ENCODE data around the gene SERTAD1.
"Not testable (repeated sequence)": the region's sequence is repeated elsewhere in the genome, so short reads cannot be mapped to it uniquely, and the experiment has no call there.

The SERTAD1 gene

GRCh38 chr19:40425450-40426287 lies at the start of gene SERTAD1:
TSS of gene SERTAD1 (minus strand) at chr19:40425992. CDS start at chr19:40423546, 2,446 bp downstream.
- peak; percentile 99 for DNase-seq

- no peak for DNase-seq
These were observed 48.9 kb upstream of the SERTAD1 start for GRCh38 chr19:40474737-40475136.

- no peak for DNase-seq
These were observed 46.7 kb upstream of the SERTAD1 start for GRCh38 chr19:40472516-40472915.

GRCh38 chr19:40471111-40471510 lies 45.3 kb upstream of the SERTAD1 start:
- no peak for DNase-seq

GRCh38 chr19:40469011-40469410 lies 43.2 kb upstream of the SERTAD1 start:
- DNase-seq, result no peak

- no peak for DNase-seq
These were observed 41.4 kb upstream of the SERTAD1 start, which contains the start of gene SPTBN4 for GRCh38 chr19:40466985-40467734. TSS of gene SPTBN4 (plus strand) at chr19:40467001. CDS start at chr19:40472622, 5,621 bp downstream.

- peak in 1 of 2 experiments; percentile 8 for DNase-seq
These were observed 40.6 kb upstream of the SERTAD1 start for GRCh38 chr19:40466219-40466984.

DNA sequence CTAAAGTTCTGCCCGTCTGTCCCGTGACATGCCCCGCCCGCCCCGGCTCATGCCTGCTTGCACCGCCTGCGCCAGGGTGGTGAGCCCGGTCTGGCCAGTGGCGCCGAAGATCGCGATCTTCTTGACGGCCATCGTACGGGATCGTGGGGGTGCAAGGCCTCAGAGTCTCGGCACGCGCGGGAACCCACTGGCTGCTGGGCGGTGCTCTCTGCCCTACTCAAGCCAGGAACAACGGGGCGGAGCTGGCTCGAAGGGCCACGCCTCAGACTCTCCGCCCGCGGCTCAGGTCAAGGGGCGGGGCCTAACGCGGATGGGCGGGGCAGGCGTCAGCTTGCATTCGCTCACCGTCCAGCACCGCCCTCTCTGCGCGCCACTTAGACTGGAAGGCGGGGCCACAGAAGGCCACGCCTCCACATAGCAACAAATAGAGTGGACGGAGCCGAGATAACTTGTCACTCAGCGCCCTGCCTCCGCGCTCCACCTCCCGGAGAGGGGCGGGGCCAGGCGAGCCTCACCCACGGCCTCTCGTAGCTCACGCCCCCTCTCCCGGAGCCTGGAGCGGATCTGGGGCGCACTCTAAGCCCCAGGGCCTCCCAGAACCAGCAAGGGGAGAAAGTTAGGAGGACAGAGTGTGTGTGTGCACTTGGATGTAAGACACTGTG lies 39.9 kb upstream of the SERTAD1 start, which contains the start of gene BLVRB:
Gene BLVRB (minus strand): TSS at position 189 of the 662 bp plus-strand sequence. CDS start 57 bp downstream, at position 132.
- peak; percentile 96 to 98 for DNase-seq

- peak; percentile 18 to 23 for DNase-seq
These were observed 39.3 kb upstream of the SERTAD1 start for GRCh38 chr19:40465025-40465556.

DNA sequence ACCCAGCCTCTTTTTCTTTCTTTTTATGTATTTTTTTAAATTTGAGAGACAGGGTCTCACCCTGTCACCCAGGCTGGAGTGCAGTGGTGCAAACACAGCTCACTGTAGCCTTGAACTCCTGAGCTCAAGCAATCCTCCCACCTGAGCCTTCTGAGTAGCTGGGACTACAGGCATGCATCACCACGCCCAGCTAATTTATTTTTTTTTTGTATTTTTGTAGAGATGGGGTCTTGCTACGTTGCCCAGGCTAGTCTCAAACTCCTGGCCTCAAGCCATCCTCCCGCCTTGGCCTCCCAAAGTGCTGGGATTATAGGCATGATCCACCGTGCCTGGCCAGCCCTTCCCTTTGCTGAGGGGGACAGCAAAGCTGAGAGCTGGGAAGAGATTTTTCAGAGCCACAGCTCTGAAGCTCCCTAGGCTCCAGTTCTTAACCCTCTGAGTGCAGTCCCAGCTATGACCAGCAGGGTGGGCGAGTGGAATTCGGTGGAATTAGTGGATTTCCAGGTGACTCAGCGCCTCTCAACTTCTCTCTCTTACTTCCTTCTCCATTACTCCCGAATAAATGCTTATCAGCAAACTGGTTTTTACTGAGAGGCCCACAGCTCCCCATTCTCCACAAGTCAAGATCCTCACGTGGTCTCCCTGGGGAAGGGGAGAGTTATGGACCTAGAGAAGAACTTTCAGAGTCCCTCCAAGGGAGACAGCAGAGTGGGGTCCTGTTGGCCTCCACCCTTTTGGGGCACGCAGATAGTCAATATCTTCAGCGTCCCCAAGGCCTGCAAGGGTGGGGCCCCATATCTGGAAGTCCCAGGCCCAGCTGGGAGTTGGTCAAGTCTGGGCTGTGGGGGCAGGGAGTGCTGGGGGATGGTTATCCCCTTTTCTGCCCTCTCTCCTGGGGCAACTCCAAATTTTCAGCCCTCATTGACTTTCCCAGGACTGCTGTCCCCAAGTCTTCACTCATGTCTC lies 38.5 kb upstream of the SERTAD1 start:
- DNase-seq, result peak; percentile 77 to 88

DNA sequence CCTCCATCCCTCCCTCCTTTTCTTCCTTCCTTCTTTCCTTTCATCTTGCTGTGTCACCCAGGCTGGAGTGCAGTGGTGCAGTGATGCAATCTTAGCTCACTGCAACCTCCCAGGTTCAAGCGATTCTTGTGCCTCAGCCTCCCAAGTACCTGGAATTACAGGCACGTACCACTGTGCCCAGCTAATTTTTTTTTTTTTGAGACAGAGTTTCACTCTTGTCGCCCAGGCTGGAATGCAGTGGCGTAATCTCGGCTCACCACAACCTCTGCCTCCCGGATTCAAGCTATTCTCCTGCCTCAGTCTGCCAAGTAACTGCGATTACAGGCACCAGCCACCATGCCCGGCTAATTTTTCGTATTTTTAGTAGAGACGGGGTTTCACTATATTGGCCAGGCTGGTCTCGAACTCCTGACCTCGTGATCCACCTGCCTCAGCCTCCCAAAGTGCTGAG lies 37.8 kb upstream of the SERTAD1 start:
- not testable (repeated sequence) for DNase-seq

GRCh38 chr19:40461669-40462221 lies 36.0 kb upstream of the SERTAD1 start:
- DNase-seq, result peak; percentile 15 to 23

DNA sequence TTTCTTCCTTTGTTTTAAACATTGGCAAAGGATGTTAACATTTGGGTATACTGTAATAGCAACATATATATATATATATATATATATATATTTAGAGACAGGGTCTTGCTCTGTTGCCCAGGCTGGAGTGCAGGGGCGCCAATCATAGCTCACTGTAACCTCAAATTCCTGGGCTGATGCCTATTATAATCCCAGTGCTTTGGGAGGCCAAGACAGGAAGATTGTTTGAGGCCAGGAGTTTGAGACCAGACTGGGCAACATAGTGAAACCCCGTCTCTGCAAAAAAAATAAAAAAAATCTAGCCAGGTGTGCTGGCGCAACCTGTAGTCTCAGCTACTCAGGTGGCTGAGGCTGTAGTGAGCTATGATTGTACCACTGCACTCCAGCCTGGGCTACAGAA lies 34.4 kb upstream of the SERTAD1 start:
- DNase-seq, result no peak

DNA sequence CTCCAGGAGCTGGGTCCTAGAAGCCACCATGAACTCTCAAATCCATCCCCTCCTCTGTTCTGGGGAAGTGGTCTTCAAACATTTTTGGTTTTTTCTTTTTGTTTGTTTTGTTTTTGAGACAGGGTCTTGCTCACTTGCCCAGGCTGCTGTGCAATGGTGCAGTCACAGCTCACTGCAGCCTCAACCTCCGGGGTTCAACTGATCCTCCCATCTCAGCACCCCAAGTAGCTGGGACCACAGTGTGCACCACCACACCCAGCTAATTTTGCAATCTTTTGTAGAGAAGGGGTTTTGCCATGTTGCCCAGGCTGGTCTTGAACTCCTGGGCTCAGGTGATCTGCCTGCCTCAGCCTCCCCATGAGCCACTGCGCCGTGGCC lies 32.8 kb upstream of the SERTAD1 start:
- no peak for DNase-seq

DNA sequence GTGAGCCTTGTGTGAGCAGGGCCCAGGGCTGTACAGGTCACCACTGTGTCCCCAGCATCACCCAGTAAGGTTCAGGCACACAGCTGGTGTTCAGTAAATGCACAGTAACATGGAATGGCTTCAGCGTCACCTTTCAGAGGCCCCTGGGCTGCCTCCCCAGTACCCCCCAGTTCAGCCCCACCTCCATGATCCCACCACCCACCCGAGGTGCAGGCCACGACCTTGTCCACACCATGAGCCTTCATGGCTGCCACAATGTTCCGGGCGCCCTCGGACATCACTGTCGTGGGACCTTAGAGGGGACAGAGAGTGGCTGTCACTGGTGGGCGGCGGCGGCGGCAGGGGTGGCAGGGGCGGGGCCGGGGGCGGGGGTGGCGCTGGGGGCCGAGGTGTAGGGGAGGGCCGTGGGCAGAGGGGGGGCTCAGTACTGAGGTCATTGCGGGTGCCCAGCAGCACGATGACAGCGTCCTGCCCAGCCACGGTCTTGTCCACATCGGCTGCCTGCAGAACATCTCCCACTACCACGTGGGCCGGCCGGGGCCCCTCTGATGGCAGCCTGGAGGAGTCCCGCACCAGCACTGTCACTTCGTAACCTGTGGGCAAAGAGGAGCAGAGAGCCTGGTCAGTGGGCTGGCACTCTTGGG lies 32.3 kb upstream of the SERTAD1 start:
- DNase-seq, result no peak

DNA sequence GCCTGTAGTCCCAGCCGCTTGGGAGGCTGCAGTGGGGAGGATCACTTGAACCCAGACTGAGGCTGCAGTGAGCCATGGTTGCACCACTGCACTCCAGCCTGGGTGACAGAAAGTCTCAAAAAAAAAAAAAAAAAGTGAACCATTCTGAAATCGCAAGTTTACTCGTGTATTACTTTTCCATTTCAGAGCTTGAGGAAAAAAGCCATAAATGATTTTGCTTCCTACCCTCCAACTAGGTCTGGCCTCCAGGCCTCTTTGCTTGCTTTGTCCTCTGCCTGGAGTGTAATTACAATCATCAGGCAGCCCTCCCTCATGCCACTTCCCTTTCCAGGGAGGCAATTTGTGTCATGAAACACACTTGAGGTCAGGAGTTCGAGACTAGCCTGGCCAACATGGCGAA lies 31.3 kb upstream of the SERTAD1 start:
- DNase-seq, result no peak

GRCh38 chr19:40453943-40454342 lies 28.2 kb upstream of the SERTAD1 start:
- DNase-seq, result not testable (repeated sequence)

DNA sequence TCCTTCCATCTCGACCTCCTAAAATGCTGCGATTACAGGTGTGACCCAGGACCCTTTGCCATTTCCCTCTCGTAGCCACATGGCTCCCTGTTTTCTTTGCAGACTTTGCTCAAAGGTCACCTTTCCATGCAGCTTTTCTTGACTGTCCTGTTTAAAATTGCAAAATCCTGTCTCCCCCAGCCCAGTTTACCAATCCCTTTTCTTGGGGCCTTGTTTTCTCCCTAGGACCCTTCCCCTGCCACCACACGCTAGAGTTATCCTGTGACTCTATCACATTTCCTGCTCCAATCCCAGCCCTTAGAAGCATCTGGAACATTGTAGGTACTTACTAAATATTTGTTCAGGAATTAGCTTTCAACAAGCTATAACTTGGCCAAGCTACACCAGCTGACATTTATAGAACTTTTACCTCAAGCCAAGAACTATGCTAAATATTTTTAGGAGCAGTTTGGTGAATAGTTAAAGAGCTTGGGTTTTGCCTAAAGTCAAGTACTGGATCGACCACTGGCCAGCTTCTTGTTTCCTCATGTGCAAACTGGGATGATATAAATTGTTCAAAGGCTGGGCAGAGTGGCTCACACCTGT lies 27.5 kb upstream of the SERTAD1 start:
- no peak for DNase-seq

DNA sequence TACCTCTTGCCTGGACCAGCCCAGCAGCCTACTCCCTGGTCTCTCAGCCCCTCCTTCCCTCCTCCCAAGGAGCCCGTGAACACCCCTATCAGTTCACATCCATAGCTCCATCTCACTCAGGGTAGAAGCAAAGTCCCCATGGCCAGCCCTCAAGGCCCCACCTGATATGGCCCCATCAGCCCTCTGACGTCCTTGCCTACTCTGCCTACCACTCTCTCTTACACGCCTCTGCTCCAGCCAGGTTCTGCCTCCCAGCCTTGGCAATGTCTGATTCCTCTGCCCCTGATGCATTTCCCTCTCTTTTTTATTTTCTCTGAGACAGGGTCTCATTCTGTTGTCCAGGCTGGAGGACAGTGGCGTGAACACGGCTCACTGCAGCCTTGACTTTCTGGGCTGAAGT lies 26.2 kb upstream of the SERTAD1 start:
- DNase-seq, result no peak

DNA sequence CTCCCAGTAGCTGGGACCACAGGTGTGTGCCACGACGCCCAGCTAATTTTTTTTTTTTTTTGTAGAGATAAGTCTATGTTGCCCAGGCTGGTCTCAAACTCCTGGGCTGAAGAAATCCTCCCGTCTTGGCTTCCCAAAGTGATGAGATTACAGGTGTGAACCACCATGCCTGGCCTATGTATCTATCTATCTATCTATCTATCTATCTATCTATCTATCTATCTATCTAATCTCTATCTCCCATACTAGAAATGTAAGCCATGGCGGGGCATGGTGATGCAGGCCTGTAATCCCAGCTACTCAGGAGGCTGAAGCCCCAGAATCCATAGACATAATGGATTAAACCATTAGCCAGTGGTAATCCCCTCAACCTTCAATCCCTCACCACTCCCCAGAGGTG lies 24.9 kb upstream of the SERTAD1 start:
- no peak for DNase-seq

Measured in Kasumi-1 (cell line).